Measurements from ENCODE around the gene SFT2D1.

DNA sequence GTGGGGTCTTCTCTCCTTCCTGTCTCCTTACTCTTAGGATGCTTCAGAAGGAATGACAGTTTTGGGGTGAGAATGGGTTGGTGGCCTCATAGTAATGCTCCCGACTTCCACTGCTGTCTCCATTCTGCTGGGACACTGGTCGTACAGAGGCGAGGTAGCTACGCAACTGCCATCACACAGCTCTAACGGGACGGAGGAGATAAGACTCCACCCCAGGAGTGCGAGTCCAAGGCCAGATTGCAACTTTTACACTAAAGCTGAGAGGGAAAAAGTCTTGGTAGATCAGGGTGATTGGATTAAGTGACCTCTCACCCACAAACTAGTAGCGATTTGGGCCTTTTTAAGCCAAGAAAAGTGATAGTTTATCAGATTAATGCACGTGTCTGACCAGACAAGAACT is 32.4 kb downstream of the SFT2D1 start:
- no peak for TF ChIP-seq POLR2A (IDR thresholded peaks at IDR 0.05; ENCODE audit: low read depth, low read length)
- no peak for TF ChIP-seq TAF1 (IDR thresholded peaks at IDR 0.05; ENCODE audit: low read depth, low read length)
- TF ChIP-seq POLR2AphosphoS5 (IDR thresholded peaks at IDR 0.05; ENCODE audit: low read depth, low read length): no peak
- no peak for TF ChIP-seq SPI1 (IDR thresholded peaks at IDR 0.05; ENCODE audit: low read depth, low read length)
